HEK293 (cell line): ENCODE results near the gene KLHL18.
"Not testable (repeated sequence)": the region's sequence is repeated elsewhere in the genome, so short reads cannot be mapped to it uniquely, and the experiment has no call there.

Experiments
- CTCF ChIA-PET: fragments of 350-600 bp; formaldehyde crosslinking; extraction: SDS; loops from one replicate; lab custom pipeline; 2021; ENCODE audit warnings: antibody characterized with exemption; lab: Yijun Ruan, JAX
- POLR2A ChIA-PET: fragments of 300-600 bp; formaldehyde crosslinking; extraction: SDS; loops from one replicate; lab custom pipeline; 2020; ENCODE audit warnings: antibody characterized with exemption, inconsistent platforms; lab: Yijun Ruan, JAX
- H3K27ac ChIP-seq: fragments of 200-500 bp; sonication (Bioruptor generic); 2 replicates; pipeline ENCODE4 v1.5.1; 2014; ENCODE audit warnings: low read depth, low read length, control low read depth, inconsistent platforms; ENCODE audit errors: extremely low read depth
- H3K36me3 ChIP-seq, 2 experiments: fragments of 200-500 bp in 1 of 2; sonication (Bioruptor generic) in 1 of 2; 1 replicate in 1 of 2; 2 replicates in 1 of 2; pipeline ENCODE4 v1.5.1; 2014 to 2017; ENCODE audit warnings: inconsistent platforms in 2 of 2, low read length in 2 of 2; ENCODE audit not compliant: control insufficient read depth in 2 of 2, insufficient read depth in 1 of 2
- H3K4me1 ChIP-seq: fragments of 200-500 bp; sonication (Bioruptor generic); 2 replicates; pipeline ENCODE4 v1.5.1; 2014; ENCODE audit warnings: mild to moderate bottlenecking, low read length, inconsistent platforms; ENCODE audit not compliant: control insufficient read depth, insufficient read depth
- H3K4me3 ChIP-seq: 2 replicates; pipeline ENCODE4 v1.5.1; 2011; ENCODE audit warnings: low read depth, mild to moderate bottlenecking, control low read depth, low read length, moderate library complexity
- H3K9me3 ChIP-seq: fragments of 200-500 bp; sonication (Bioruptor generic); 2 replicates; pipeline ENCODE4 v1.5.1; 2014; ENCODE audit warnings: low read depth, low read length, inconsistent platforms; ENCODE audit not compliant: control insufficient read depth, insufficient read depth
- ATF2 ChIP-seq: fragments of 450-650 bp; formaldehyde crosslinking; IDR thresholded peaks from 2 replicates; pipeline ENCODE4 v1.5.1; 2016; ENCODE audit warnings: missing biosample characterization, missing genetic modification characterization, low read depth
- HOXD13 ChIP-seq: sonication (generic); formaldehyde crosslinking; IDR thresholded peaks from 2 replicates; pipeline ENCODE4 v1.8.0; 2022; ENCODE audit warnings: missing genetic modification reagents, borderline replicate concordance
- REPIN1 ChIP-seq: fragments of 450-650 bp; formaldehyde crosslinking; IDR thresholded peaks from 2 replicates; pipeline ENCODE4 v1.5.1; 2017; ENCODE audit warnings: missing biosample characterization, missing genetic modification characterization, low read depth
- SALL2 ChIP-seq: fragments of 450-650 bp; formaldehyde crosslinking; IDR thresholded peaks from 2 replicates; pipeline ENCODE4 v1.5.0; 2017; ENCODE audit warnings: missing biosample characterization, mild to moderate bottlenecking, missing genetic modification characterization, borderline replicate concordance
- YY1 ChIP-seq: fragments of 450-650 bp; formaldehyde crosslinking; IDR thresholded peaks from 2 replicates; pipeline ENCODE4 v1.5.1; 2018; ENCODE audit warnings: missing biosample characterization, missing genetic modification characterization
- ZEB2 ChIP-seq: fragments of 450-650 bp; formaldehyde crosslinking; IDR thresholded peaks from 2 replicates; pipeline ENCODE4 v1.5.1; 2016; ENCODE audit warnings: missing biosample characterization, missing genetic modification characterization
- ZFP3 ChIP-seq: fragments of 450-650 bp; formaldehyde crosslinking; IDR thresholded peaks from 2 replicates; pipeline ENCODE4 v1.5.1; 2016; ENCODE audit warnings: low read depth, missing biosample characterization, missing genetic modification characterization
- ZNF202 ChIP-seq: fragments of 450-650 bp; formaldehyde crosslinking; IDR thresholded peaks from 2 replicates; pipeline ENCODE4 v1.5.1; 2016; ENCODE audit warnings: missing biosample characterization, missing genetic modification characterization, borderline replicate concordance
- ZNF223 ChIP-seq: fragments of 450-650 bp; formaldehyde crosslinking; IDR thresholded peaks from 2 replicates; pipeline ENCODE4 v1.5.1; 2016; ENCODE audit warnings: missing biosample characterization, missing genetic modification characterization
- ZNF280D ChIP-seq: fragments of 450-650 bp; formaldehyde crosslinking; IDR thresholded peaks from 2 replicates; pipeline ENCODE4 v1.5.1; 2016; ENCODE audit warnings: missing biosample characterization, missing genetic modification characterization
- ZNF473 ChIP-seq: fragments of 450-650 bp; formaldehyde crosslinking; IDR thresholded peaks from 2 replicates; pipeline ENCODE4 v1.5.1; 2017; ENCODE audit warnings: missing biosample characterization, missing genetic modification characterization
- ZNF530 ChIP-seq: fragments of 450-650 bp; formaldehyde crosslinking; IDR thresholded peaks from 2 replicates; pipeline ENCODE4 v1.5.1; 2016; ENCODE audit warnings: low read depth, missing biosample characterization, missing genetic modification characterization
- ZNF626 ChIP-seq: fragments of 450-650 bp; sonication (Bioruptor Pico); formaldehyde crosslinking; IDR thresholded peaks from 2 replicates; pipeline ENCODE4 v1.5.1; 2018; ENCODE audit warnings: missing biosample characterization, missing genetic modification characterization, inconsistent platforms
- ZNF701 ChIP-seq: fragments of 450-650 bp; formaldehyde crosslinking; IDR thresholded peaks from 2 replicates; pipeline ENCODE4 v1.5.1; 2016; ENCODE audit warnings: missing biosample characterization, missing genetic modification characterization
- ZNF830 ChIP-seq: fragments of 450-650 bp; IDR thresholded peaks from 2 replicates; pipeline ENCODE4 v1.5.0; 2018; ENCODE audit warnings: missing biosample characterization, missing genetic modification characterization, low read depth, mild to moderate bottlenecking, moderate library complexity
- TF ChIP-seq, protein P1 (sequence below): fragments of 450-650 bp; formaldehyde crosslinking; IDR thresholded peaks from 2 replicates; pipeline ENCODE4 v1.5.1; 2017; ENCODE audit warnings: missing biosample characterization, missing genetic modification characterization

Gene KLHL18

GRCh38 chr3:47247131-47248064 lies 35.3 kb upstream of the KLHL18 start:
- TF ChIP-seq ZFP3 (no peak), YY1 (no peak), REPIN1 (tag by site-specific recombination) (no peak), ZNF202 (tag by site-specific recombination) (no peak), ZNF701 (tag by site-specific recombination) (no peak), ZNF473 (tag by site-specific recombination) (no peak), ZNF626 (tag by site-specific recombination) (no peak)
- H3K4me3 ChIP-seq: no peak overlapping the region
- H3K4me1 ChIP-seq: no peaks in the 10 kb centered on the region
- POLR2A ChIA-PET: no interaction called here
- CTCF ChIA-PET: no interaction called here
- no peak overlapping the region for H3K27ac ChIP-seq
- H3K9me3 ChIP-seq: no peaks in the 10 kb centered on the region
- no peaks in the 10 kb centered on the region for H3K36me3 ChIP-seq

- TF ChIP-seq ATF2 (tag by site-specific recombination) (no peak), HOXD13 (CRISPR knock-in tag) (no peak), ZNF223 (tag by site-specific recombination) (no peak), ZNF280D (tag by site-specific recombination) (no peak), ZEB2 (tag by site-specific recombination) (no peak), ZNF530 (tag by site-specific recombination) (no peak), ZNF830 (tag by site-specific recombination) (no peak), SALL2 (tag by site-specific recombination) (no peak)
- TF ChIP-seq, protein P1, sequence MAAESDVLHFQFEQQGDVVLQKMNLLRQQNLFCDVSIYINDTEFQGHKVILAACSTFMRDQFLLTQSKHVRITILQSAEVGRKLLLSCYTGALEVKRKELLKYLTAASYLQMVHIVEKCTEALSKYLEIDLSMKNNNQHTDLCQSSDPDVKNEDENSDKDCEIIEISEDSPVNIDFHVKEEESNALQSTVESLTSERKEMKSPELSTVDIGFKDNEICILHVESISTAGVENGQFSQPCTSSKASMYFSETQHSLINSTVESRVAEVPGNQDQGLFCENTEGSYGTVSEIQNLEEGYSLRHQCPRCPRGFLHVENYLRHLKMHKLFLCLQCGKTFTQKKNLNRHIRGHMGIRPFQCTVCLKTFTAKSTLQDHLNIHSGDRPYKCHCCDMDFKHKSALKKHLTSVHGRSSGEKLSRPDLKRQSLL (tag by site-specific recombination): no peak
- ChIA-PET CTCF (interaction anchor here (0.5 to 2.1 kb wide), 11 partner anchors 11 to 136 kb away, joined by 3 to 12 read pairs (median 3); no protein-coding TSS in a partner anchor), POLR2A (no interaction called here)
- Histone ChIP-seq H3K9me3 (no peaks in the 10 kb centered on the region), H3K4me3 (no peak overlapping the region), H3K36me3 (no peaks in the 10 kb centered on the region), H3K4me1 (no peaks in the 10 kb centered on the region), H3K27ac (no peak overlapping the region)
These were observed 32.3 kb upstream of the KLHL18 start for GRCh38 chr3:47250309-47251060.

- POLR2A ChIA-PET, H3K4me3 ChIP-seq, H3K36me3 ChIP-seq, H3K4me1 ChIP-seq, H3K27ac ChIP-seq, H3K9me3 ChIP-seq: not testable (repeated sequence)
- CTCF ChIA-PET: interaction anchor here (0.6 to 2.1 kb wide), 9 partner anchors 11 to 136 kb away, joined by 3 to 12 read pairs (median 3); no protein-coding TSS in a partner anchor
These were observed 31.7 kb upstream of the KLHL18 start for GRCh38 chr3:47251085-47251484.
